H1 (cell line): ENCODE data around the gene HLA-DPA1. TPM values are rescaled to one million over a fixed set of nuclear protein-coding genes. Genes with fewer than 3 reads are reported as not detected.

Experiments
- BACH1 ChIP-seq: IDR thresholded peaks from 2 replicates; pipeline ENCODE4 v1.6.1; 2012; ENCODE audit warnings: low read length, improper control_type of control experiment
- BRCA1 ChIP-seq: IDR thresholded peaks from 2 replicates; pipeline ENCODE4 v1.6.1; 2012; ENCODE audit warnings: low read depth, low read length, improper control_type of control experiment
- CBX5 ChIP-seq: fragments of 300-800, 300-1000 bp; sonication (generic); IDR thresholded peaks from 2 replicates; pipeline ENCODE4 v1.7.1; 2016; ENCODE audit warnings: antibody characterized with exemption, low read length, low read depth
- CTBP2 ChIP-seq: IDR thresholded peaks from 2 replicates; pipeline ENCODE4 v1.7.0; 2011; ENCODE audit warnings: borderline replicate concordance, mild to moderate bottlenecking, moderate library complexity, mixed read lengths, low read length; ENCODE audit not compliant: insufficient read depth, insufficient read length
- EP300 ChIP-seq, 2 experiments: IDR thresholded peaks; 1 replicate in 1 of 2; 2 replicates in 1 of 2; pipeline ENCODE4 v1.6.1; 2011 to 2012; ENCODE audit warnings: low read depth in 2 of 2, low read length in 2 of 2, mild to moderate bottlenecking in 2 of 2, borderline replicate concordance in 1 of 2, inconsistent platforms in 1 of 2, moderate library complexity in 1 of 2
- EZH2 ChIP-seq: fragments of 200-600 bp; sonication (generic); IDR thresholded peaks from 2 replicates; pipeline ENCODE4 v1.7.1; 2012; ENCODE audit warnings: low read depth, mild to moderate bottlenecking, moderate library complexity, low read length, inconsistent platforms; ENCODE audit not compliant: severe bottlenecking
- FOSL1 ChIP-seq: IDR thresholded peaks from 2 replicates; pipeline ENCODE4 v1.6.1; 2011; ENCODE audit warnings: mild to moderate bottlenecking, low read depth, low read length, moderate library complexity; ENCODE audit not compliant: insufficient read depth
- GABPA ChIP-seq: IDR thresholded peaks from 2 replicates; pipeline ENCODE4 v1.6.1; 2011; ENCODE audit warnings: mild to moderate bottlenecking, low read length, moderate library complexity, borderline replicate concordance; ENCODE audit not compliant: insufficient read depth
- HDAC6 ChIP-seq: IDR thresholded peaks from one replicate; pipeline ENCODE4 v1.7.1; 2012; ENCODE audit warnings: low read depth, mild to moderate bottlenecking, inconsistent platforms, low read length, moderate library complexity
- KDM1A ChIP-seq: fragments of 200-600, 300-600 bp; sonication (generic); IDR thresholded peaks from 2 replicates; pipeline ENCODE4 v1.7.1; 2016; ENCODE audit warnings: mild to moderate bottlenecking, low read length, borderline replicate concordance
- NANOG ChIP-seq: IDR thresholded peaks from 2 replicates; pipeline ENCODE4 v1.6.1; 2011; ENCODE audit warnings: low read length, low read depth, mild to moderate bottlenecking, inconsistent platforms; ENCODE audit not compliant: insufficient read depth, poor library complexity, severe bottlenecking
- NRF1 ChIP-seq: IDR thresholded peaks from 2 replicates; pipeline ENCODE4 v1.6.1; 2011; ENCODE audit warnings: mild to moderate bottlenecking, low read depth, low read length, improper control_type of control experiment
- PHF8 ChIP-seq: fragments of 200-600 bp; sonication (generic); conservative IDR thresholded peaks from 2 replicates; pipeline ENCODE4 v1.7.1; 2012; ENCODE audit warnings: low read depth, mild to moderate bottlenecking, inconsistent platforms, low read length, moderate library complexity
- RBBP5 ChIP-seq: IDR thresholded peaks from 2 replicates; pipeline ENCODE4 v1.7.1; 2012; ENCODE audit warnings: low read depth, mild to moderate bottlenecking, inconsistent platforms, low read length, moderate library complexity, borderline replicate concordance
- SIRT6 ChIP-seq: IDR thresholded peaks from one replicate; pipeline ENCODE4 v1.7.1; 2012; ENCODE audit warnings: low read length, inconsistent platforms
- SP2 ChIP-seq: IDR thresholded peaks from 2 replicates; pipeline ENCODE4 v1.6.1; 2012; ENCODE audit warnings: mild to moderate bottlenecking, low read length, inconsistent platforms
- SP4 ChIP-seq: IDR thresholded peaks from 2 replicates; pipeline ENCODE4 v1.6.1; 2012; ENCODE audit warnings: low read length, inconsistent platforms
- TCF12 ChIP-seq: IDR thresholded peaks from 2 replicates; pipeline ENCODE4 v1.6.1; 2011; ENCODE audit warnings: low read depth, mild to moderate bottlenecking, low read length
- polyA plus RNA-seq, 7 experiments: library from polyadenylated mRNA; depleted of rRNA in 3 of 7; stranded (reverse) in 5 of 7; unstranded in 2 of 7; fragments of >200 nt in 5 of 7; fragments of 200-250 nt in 2 of 7; gene quantifications; 1 replicate in 5 of 7; 2 replicates in 1 of 7; 4 replicates in 1 of 7; pipeline versions ENCODE4 v1.2.1 to v1.2.3, GENCODE V29; 2011 to 2013; ENCODE audit warnings: missing spikeins in 2 of 7, mixed read lengths in 2 of 7
- total RNA-seq: library from RNA; stranded (reverse); fragmentation: NEBNext Ultra II Directional; extraction: Animal tissue kit (Norgen Biotek cat#: 25700); gene quantifications from 2 replicates; pipeline ENCODE4 v1.2.1, GENCODE V29; 2021
- TF ChIP-seq, protein P1 (sequence below): IDR thresholded peaks from 2 replicates; pipeline ENCODE4 v1.6.1; 2012; ENCODE audit warnings: inconsistent platforms
- TF ChIP-seq, protein P2 (sequence below): IDR thresholded peaks from 2 replicates; pipeline ENCODE4 v1.6.1; 2011; ENCODE audit warnings: low read length, improper control_type of control experiment

HLA-DPA1 gene
- total and polyA plus RNA-seq, 2 of the 8 experiments (the other 6 are each of a cell fraction or from before 2014, with no cell fraction given), result 6.2 to 13.1 TPM

DNA sequence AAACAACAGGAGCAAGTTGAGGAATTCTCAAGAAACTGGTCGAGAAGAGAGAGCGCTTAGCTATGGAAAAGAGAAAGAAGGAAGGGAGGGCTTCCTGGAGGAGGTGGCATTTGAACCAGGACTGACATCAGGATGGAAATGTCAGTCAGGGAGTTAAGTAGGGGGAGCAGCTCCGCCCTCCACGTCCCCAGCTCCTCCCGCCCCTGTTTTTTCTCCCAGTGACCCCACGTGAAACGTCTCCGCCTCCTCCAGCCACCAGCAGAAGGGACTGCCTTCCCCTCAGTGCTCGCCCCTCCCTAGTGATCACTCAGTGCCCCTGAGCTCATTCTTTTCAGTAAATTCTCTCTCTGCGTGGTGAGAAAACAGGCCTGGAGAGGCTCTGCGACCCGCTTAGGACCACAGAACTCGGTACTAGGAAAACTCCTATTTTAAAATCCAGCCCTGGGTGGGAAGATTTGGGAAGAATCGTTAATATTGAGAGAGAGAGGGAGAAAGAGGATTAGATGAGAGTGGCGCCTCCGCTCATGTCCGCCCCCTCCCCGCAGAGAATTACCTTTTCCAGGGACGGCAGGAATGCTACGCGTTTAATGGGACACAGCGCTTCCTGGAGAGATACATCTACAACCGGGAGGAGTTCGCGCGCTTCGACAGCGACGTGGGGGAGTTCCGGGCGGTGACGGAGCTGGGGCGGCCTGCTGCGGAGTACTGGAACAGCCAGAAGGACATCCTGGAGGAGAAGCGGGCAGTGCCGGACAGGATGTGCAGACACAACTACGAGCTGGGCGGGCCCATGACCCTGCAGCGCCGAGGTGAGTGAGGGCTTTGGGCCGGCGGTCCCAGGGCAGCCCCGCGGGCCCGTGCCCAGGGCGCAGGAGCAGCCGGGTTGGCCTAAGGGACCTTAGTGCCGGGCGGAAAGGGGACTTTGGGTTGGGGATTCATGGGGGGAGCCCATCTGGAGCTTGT, 7.0 kb upstream of the HLA-DPA1 start (continued):
- TF ChIP-seq, protein P1, sequence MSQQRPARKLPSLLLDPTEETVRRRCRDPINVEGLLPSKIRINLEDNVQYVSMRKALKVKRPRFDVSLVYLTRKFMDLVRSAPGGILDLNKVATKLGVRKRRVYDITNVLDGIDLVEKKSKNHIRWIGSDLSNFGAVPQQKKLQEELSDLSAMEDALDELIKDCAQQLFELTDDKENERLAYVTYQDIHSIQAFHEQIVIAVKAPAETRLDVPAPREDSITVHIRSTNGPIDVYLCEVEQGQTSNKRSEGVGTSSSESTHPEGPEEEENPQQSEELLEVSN, result 0 out of 2 replicates have a peak, but pooled peaks have one; percentile 13
- TF ChIP-seq SIRT6 (no peak), HDAC6 (no peak), EP300 (IDR thresholded peaks at IDR 0.05; ENCODE audit: borderline replicate concordance in 1 of 2, low read depth in 2 of 2, low read length in 2 of 2) (no peak), FOSL1 (no peak), RBBP5 (peak; percentile 51; the same call in 1 of the 2 replicates), NANOG (no peak), SP4 (0 out of 2 replicates have a peak, but pooled peaks have one; percentile 56), PHF8 (0 out of 2 replicates have a peak, but pooled peaks have one; percentile 27), KDM1A (peak; percentile 76; the same call in 1 of the 2 replicates), BACH1 (peak; percentile 16; the same call in 1 of the 2 replicates), NRF1 (no peak), BRCA1 (no peak), CBX5 (no peak), EZH2 (no peak), SP2 (no peak), TCF12 (no peak), GABPA (peak; percentile 47; the same call in 1 of the 2 replicates), CTBP2 (no peak)
- TF ChIP-seq, protein P2, sequence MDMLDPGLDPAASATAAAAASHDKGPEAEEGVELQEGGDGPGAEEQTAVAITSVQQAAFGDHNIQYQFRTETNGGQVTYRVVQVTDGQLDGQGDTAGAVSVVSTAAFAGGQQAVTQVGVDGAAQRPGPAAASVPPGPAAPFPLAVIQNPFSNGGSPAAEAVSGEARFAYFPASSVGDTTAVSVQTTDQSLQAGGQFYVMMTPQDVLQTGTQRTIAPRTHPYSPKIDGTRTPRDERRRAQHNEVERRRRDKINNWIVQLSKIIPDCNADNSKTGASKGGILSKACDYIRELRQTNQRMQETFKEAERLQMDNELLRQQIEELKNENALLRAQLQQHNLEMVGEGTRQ, result no peak
